SK-N-SH (cell line): Measurements from ENCODE around the gene HMGCS1. TPM values are rescaled to one million over a fixed set of nuclear protein-coding genes. Genes with fewer than 3 reads are reported as not detected.

ENCODE experiments used
- CTCF ChIA-PET: fragments of 300-600, 350-600 bp; formaldehyde crosslinking; extraction: SDS; loops from one replicate; lab custom pipeline; 2021; lab: Yijun Ruan, JAX
- POLR2A ChIA-PET: fragments of 350-600 bp; sonication (Branson Sonifier 250); formaldehyde crosslinking; extraction: SDS; loops from one replicate; lab custom pipeline; 2020; ENCODE audit warnings: antibody characterized with exemption, inconsistent platforms; lab: Yijun Ruan, JAX
- DNase-seq: peaks from one replicate; pipeline ENCODE4 v3.0.0; 2012
- H2AFZ ChIP-seq: fragments of 200-600 bp; sonication (generic); 2 replicates; pipeline ENCODE4 v1.8.1; 2016; ENCODE audit warnings: antibody characterized with exemption, mild to moderate bottlenecking, low read depth
- H3F3A ChIP-seq: fragments of 200-600 bp; sonication (generic); replicated peaks from 2 replicates; pipeline ENCODE3; 2016; ENCODE audit warnings: antibody characterized with exemption, mild to moderate bottlenecking; ENCODE audit not compliant: insufficient read depth
- H3K27ac ChIP-seq, 2 experiments: fragments of 200-500 bp in 1 of 2; fragments of 200-600 bp in 1 of 2; sonication (Bioruptor generic) in 1 of 2; sonication (generic), shearing (Covaris generic) in 1 of 2; 2 replicates each; pipeline versions ENCODE4 v1.5.1 to v1.6.1; 2014 to 2016; ENCODE audit warnings: low read depth in 2 of 2, inconsistent platforms in 1 of 2, low read length in 1 of 2, mild to moderate bottlenecking in 1 of 2, mixed read lengths in 1 of 2
- H3K27me3 ChIP-seq: fragments of 200-600 bp; sonication (generic), shearing (Covaris generic); 2 replicates; pipeline ENCODE4 v1.6.1; 2016; ENCODE audit warnings: mixed run types; ENCODE audit not compliant: insufficient read depth
- H3K36me3 ChIP-seq, 2 experiments: fragments of 200-500 bp in 1 of 2; fragments of 200-600 bp in 1 of 2; sonication (Bioruptor generic) in 1 of 2; sonication (generic) in 1 of 2; replicated peaks in 1 of 2; 2 replicates each; pipeline versions ENCODE3 to v1.5.1; 2014 to 2016; ENCODE audit warnings: low read length in 1 of 2, mild to moderate bottlenecking in 1 of 2; ENCODE audit not compliant: insufficient read depth in 2 of 2, control insufficient read depth in 1 of 2
- H3K4me1 ChIP-seq, 2 experiments: fragments of 200-500 bp in 1 of 2; fragments of 200-600 bp in 1 of 2; sonication (Bioruptor generic) in 1 of 2; sonication (generic), shearing (Covaris generic) in 1 of 2; 2 replicates each; pipeline versions ENCODE4 v1.5.1 to v1.6.1; 2014 to 2016; ENCODE audit warnings: low read depth in 1 of 2, low read length in 1 of 2, mixed run types in 1 of 2; ENCODE audit not compliant: insufficient read depth in 2 of 2, control insufficient read depth in 1 of 2
- H3K4me2 ChIP-seq: fragments of 200-600 bp; sonication (generic), shearing (Covaris generic); 2 replicates; pipeline ENCODE4 v1.6.1; 2017; ENCODE audit warnings: mixed run types
- H3K4me3 ChIP-seq, 2 experiments: fragments of 200-500 bp in 1 of 2; fragments of 200-600 bp in 1 of 2; sonication (Bioruptor generic) in 1 of 2; sonication (generic), shearing (Covaris generic) in 1 of 2; 2 replicates each; pipeline versions ENCODE4 v1.5.1 to v1.8.1; 2014 to 2016; ENCODE audit warnings: low read depth in 2 of 2, inconsistent platforms in 1 of 2, low read length in 1 of 2, mild to moderate bottlenecking in 1 of 2, mixed read lengths in 1 of 2, moderate library complexity in 1 of 2
- H3K79me2 ChIP-seq: fragments of 200-600 bp; sonication (generic); 2 replicates; pipeline ENCODE4 v1.8.1; 2017; ENCODE audit warnings: mild to moderate bottlenecking; ENCODE audit not compliant: insufficient read depth
- H3K9ac ChIP-seq: fragments of 200-600 bp; sonication (generic); 2 replicates; pipeline ENCODE4 v1.6.1; 2017; ENCODE audit warnings: mixed run types
- H3K9me2 ChIP-seq: fragments of 200-600 bp; sonication (generic); 2 replicates; pipeline ENCODE4 v1.6.1; 2017; ENCODE audit warnings: mixed run types
- H3K9me3 ChIP-seq: fragments of 200-600 bp; sonication (generic); 2 replicates; pipeline ENCODE4 v1.6.1; 2017; ENCODE audit warnings: mixed run types, mild to moderate bottlenecking, moderate library complexity
- H4K20me1 ChIP-seq: fragments of 200-600 bp; sonication (generic); 2 replicates; pipeline ENCODE4 v1.6.1; 2017; ENCODE audit warnings: mild to moderate bottlenecking, mixed run types; ENCODE audit not compliant: insufficient read depth
- IRF3 ChIP-seq: fragments of 150-350 bp; IDR thresholded peaks from 2 replicates; pipeline ENCODE4 v1.6.1; 2016; ENCODE audit warnings: mild to moderate bottlenecking, low read depth, low read length
- MAX ChIP-seq: IDR thresholded peaks from 2 replicates; pipeline ENCODE4 v1.4.0; 2012; ENCODE audit warnings: low read depth
- POLR2AphosphoS5 ChIP-seq: IDR thresholded peaks from 2 replicates; pipeline ENCODE4 v1.6.1; 2012; ENCODE audit warnings: low read depth, low read length
- RAD21 ChIP-seq: IDR thresholded peaks from 2 replicates; pipeline ENCODE4 v1.6.1; 2012; ENCODE audit warnings: mild to moderate bottlenecking, low read length
- SIN3A ChIP-seq: IDR thresholded peaks from 2 replicates; pipeline ENCODE4 v1.6.1; 2012; ENCODE audit warnings: low read depth, mild to moderate bottlenecking, low read length, moderate library complexity, borderline replicate concordance
- SMC3 ChIP-seq: IDR thresholded peaks from 2 replicates; pipeline ENCODE4 v1.6.1; 2012; ENCODE audit warnings: low read depth, low read length, improper control_type of control experiment
- TEAD4 ChIP-seq: IDR thresholded peaks from 2 replicates; pipeline ENCODE4 v1.4.0; 2012; ENCODE audit warnings: mild to moderate bottlenecking, borderline replicate concordance; ENCODE audit not compliant: insufficient read depth
- YY1 ChIP-seq: IDR thresholded peaks from 2 replicates; pipeline ENCODE4 v1.4.0; 2012; ENCODE audit warnings: low read depth, mild to moderate bottlenecking
- WGBS: methylation state at CpG from one replicate; pipeline ENCODE4 v1.1.6; 2017; ENCODE audit warnings: low lambda C conversion rate; 5-methylcytosine and 5-hydroxymethylcytosine counted together
- polyA plus RNA-seq, 3 experiments: library from polyadenylated mRNA; depleted of rRNA; stranded (reverse); fragments of >200 nt; gene quantifications; 2 replicates each; pipeline ENCODE4 v1.2.3, GENCODE V29; 2012

The HMGCS1 gene
- polyA plus RNA-seq, 1 of the 3 experiments (the other 2 are of a cell fraction): 8.2 TPM

GRCh38 chr5:43354774-43355173, 41.6 kb upstream of the HMGCS1 start (continued):
- TF ChIP-seq IRF3: no peak

- DNase-seq: no peak
- WGBS: 26% methylated on average over 1 of the region's 1 CpG
- Histone ChIP-seq H2AFZ (no peak overlapping the region), H3K79me2 (no peaks in the 10 kb centered on the region), H3K4me2 (no peak overlapping the region), H3K4me1 (no peaks in the 10 kb centered on the region), H3K27ac (no peak overlapping the region)
- no peak for TF ChIP-seq YY1
- TF ChIP-seq, all 33 proteins: peak for 0
- no peaks in the 10 kb centered on the region for H3K9me2 ChIP-seq
- H3K36me3 ChIP-seq: no peaks in the 10 kb centered on the region
- no peaks in the 10 kb centered on the region for H3K9me3 ChIP-seq
- POLR2A ChIA-PET: no interaction called here
- H4K20me1 ChIP-seq: no peaks in the 10 kb centered on the region
- no peaks in the 10 kb centered on the region for H3F3A ChIP-seq
- no peak overlapping the region for H3K9ac ChIP-seq
- no peaks in the 10 kb centered on the region for H3K27me3 ChIP-seq
- CTCF ChIA-PET: no interaction called here
- no peak overlapping the region for H3K4me3 ChIP-seq
Observed at GRCh38 chr5:43353668-43354067, 40.5 kb upstream of the HMGCS1 start.

- no peak for TF ChIP-seq IRF3
- TF ChIP-seq TEAD4: no peak
- TF ChIP-seq RAD21: no peak
- TF ChIP-seq SMC3: no peak
- TF ChIP-seq SIN3A: no peak
- no peak for TF ChIP-seq MAX
- TF ChIP-seq POLR2AphosphoS5: no peak
- POLR2A ChIA-PET: no interaction called here
Observed at GRCh38 chr5:43352915-43353314, 39.7 kb upstream of the HMGCS1 start.

More at GRCh38 chr5:43352915-43353314, 39.7 kb upstream of the HMGCS1 start:
- Histone ChIP-seq H3K4me3 (no peak overlapping the region), H3K9me2 (no peaks in the 10 kb centered on the region), H3K4me1 (no peaks in the 10 kb centered on the region), H3K79me2 (no peaks in the 10 kb centered on the region), H3K4me2 (no peak overlapping the region), H3K36me3 (no peaks in the 10 kb centered on the region), H3K9me3 (no peaks in the 10 kb centered on the region), H3K9ac (no peak overlapping the region), H3K27me3 (no peaks in the 10 kb centered on the region), H4K20me1 (no peaks in the 10 kb centered on the region), H2AFZ (no peak overlapping the region), H3F3A (no peaks in the 10 kb centered on the region), H3K27ac (no peak overlapping the region)
- no peak for DNase-seq
- 8% methylated on average over 2 of the region's 2 CpGs for WGBS
- CTCF ChIA-PET: interaction anchor here (1.5 kb wide), 1 partner anchor 37 kb away, joined by 3 read pairs; no protein-coding TSS in a partner anchor
